Adipocyte (in vitro differentiated cells): ENCODE data around the gene MAP6.

Experiments used
- DNase-seq: peaks from one replicate; pipeline ENCODE4 v3.0.0-alpha.2; 2015; ENCODE audit warnings: low read depth
- H3K27me3 ChIP-seq: replicated peaks from 2 replicates; pipeline ENCODE4 v1.7.0; 2013; ENCODE audit warnings: mild to moderate bottlenecking, low read length, moderate library complexity; ENCODE audit not compliant: control insufficient read depth, insufficient read depth
- H3K36me3 ChIP-seq: 2 replicates; pipeline ENCODE4 v1.7.0; 2013; ENCODE audit warnings: low read length, mild to moderate bottlenecking, moderate library complexity; ENCODE audit not compliant: control insufficient read depth, insufficient read depth, severe bottlenecking
- H3K4me1 ChIP-seq: 2 replicates; pipeline ENCODE4 v1.7.0; 2013; ENCODE audit warnings: mild to moderate bottlenecking, low read length, moderate library complexity; ENCODE audit not compliant: control insufficient read depth, insufficient read depth
- H3K4me3 ChIP-seq: 2 replicates; pipeline ENCODE4 v1.7.0; 2013; ENCODE audit warnings: mild to moderate bottlenecking, low read length, moderate library complexity
- H3K9ac ChIP-seq: 2 replicates; pipeline ENCODE4 v1.7.0; 2013; ENCODE audit warnings: mild to moderate bottlenecking, low read length, moderate library complexity
- H3K9me3 ChIP-seq: 2 replicates; pipeline ENCODE4 v1.7.0; 2013; ENCODE audit warnings: mild to moderate bottlenecking, low read length, moderate library complexity; ENCODE audit not compliant: control insufficient read depth

MAP6 gene

DNA sequence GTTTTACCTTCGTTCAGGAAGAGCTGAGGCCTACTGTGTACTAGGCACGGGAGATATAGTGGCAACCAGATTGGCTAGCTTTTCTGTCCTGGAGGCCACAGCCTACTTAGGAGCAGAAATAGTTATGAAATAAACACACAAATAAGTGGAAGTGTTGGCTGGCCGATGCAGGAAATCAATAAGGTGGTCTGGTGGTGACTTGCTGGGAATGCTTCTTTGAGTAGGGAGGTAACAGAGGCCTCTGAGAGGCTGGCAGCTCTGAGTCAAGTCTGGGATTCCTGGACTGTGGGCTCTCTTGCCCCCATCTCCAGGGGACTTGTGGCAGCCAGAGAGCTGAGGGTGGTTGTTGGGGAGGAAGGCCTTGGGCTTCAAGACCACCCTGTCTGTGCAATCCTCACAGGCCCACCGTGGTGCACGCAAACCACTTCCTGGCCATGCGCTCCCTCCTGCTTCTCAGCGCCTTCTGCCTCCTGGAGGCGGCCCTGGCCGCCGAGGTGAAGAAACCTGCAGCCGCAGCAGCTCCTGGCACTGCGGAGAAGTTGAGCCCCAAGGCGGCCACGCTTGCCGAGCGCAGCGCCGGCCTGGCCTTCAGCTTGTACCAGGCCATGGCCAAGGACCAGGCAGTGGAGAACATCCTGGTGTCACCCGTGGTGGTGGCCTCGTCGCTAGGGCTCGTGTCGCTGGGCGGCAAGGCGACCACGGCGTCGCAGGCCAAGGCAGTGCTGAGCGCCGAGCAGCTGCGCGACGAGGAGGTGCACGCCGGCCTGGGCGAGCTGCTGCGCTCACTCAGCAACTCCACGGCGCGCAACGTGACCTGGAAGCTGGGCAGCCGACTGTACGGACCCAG is 102.7 kb downstream of the MAP6 start:
- Histone ChIP-seq H3K9me3 (no peaks in the 10 kb centered on the region), H3K27me3 (no peaks in the 10 kb centered on the region), H3K9ac (peak overlapping the region; percentile 99), H3K4me1 (peaks cover 51% of the 10 kb centered on the region), H3K36me3 (peaks cover 60% of the 10 kb centered on the region), H3K4me3 (peak overlapping the region; percentile 93)
- DNase-seq = no peak

DNA sequence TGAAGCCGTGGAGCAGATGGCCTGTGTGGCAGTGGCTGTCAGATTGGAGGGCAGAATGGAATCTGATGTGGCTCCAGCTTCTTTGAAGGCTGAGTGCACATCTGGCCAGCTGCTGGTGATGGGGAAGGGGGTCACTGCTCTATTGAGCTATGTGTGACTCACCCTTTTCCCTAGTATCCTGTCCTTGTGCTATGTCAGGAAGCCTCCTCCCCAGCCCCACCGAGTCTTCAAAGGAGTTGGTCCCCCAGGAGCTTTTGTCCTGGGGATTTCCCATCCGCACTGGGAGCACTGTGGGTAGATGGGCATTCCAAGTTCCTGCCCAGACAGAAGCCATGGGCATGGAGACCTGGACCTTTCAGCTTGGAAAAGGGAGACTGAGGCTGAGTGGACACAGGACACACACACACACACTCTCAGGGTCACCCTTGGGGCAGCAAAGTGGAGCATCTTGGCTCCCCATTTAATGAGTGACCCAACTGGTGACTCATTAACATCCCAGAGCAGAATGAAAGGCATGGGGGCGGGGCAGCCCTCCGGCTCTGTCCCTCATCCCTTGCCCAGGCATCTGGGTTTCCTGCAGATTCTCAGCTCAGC is 103.5 kb downstream of the MAP6 start:
- H3K9ac ChIP-seq = peak overlapping the region; percentile 99
- peak; percentile 79 for DNase-seq
- peaks cover 59% of the 10 kb centered on the region for H3K4me1 ChIP-seq
- peak overlapping the region; percentile 93 for H3K4me3 ChIP-seq
- H3K36me3 ChIP-seq = peaks cover 52% of the 10 kb centered on the region
- no peaks in the 10 kb centered on the region for H3K9me3 ChIP-seq
- no peaks in the 10 kb centered on the region for H3K27me3 ChIP-seq

DNA sequence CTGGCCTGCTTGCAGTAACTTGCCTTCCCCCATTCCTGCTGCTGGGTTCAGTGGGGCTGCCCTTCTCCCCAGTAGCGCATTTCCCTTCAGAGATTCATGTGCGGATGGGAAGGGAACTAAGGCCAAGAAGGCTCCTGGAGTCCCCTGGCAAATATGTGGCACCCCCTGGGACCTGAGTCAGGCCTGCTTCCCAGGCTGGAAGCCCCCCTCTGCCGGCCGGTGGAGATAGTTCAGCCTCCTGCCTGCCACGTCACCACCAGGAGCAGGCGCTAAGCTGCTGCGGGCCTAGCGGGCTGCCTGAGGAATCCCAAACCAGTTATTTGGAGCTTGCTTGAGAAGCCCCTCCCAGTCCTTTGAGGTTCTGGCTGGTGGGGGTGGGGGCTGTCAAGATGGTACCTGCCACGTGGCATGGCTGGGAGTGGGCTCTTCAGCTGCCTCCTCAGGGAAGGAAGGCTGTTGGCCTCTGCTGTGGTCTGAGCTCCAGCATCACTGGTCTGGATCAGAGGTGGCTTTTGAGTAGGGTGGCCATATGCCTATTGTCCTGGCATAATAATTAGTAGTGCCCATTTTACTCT is 104.8 kb downstream of the MAP6 start:
- H3K9me3 ChIP-seq = no peaks in the 10 kb centered on the region
- peak; percentile 94 for DNase-seq
- peaks cover 71% of the 10 kb centered on the region for H3K4me1 ChIP-seq
- H3K36me3 ChIP-seq = peaks cover 40% of the 10 kb centered on the region
- H3K4me3 ChIP-seq = peak overlapping the region; percentile 93
- peak overlapping the region; percentile 99 for H3K9ac ChIP-seq
- H3K27me3 ChIP-seq = no peaks in the 10 kb centered on the region

DNA sequence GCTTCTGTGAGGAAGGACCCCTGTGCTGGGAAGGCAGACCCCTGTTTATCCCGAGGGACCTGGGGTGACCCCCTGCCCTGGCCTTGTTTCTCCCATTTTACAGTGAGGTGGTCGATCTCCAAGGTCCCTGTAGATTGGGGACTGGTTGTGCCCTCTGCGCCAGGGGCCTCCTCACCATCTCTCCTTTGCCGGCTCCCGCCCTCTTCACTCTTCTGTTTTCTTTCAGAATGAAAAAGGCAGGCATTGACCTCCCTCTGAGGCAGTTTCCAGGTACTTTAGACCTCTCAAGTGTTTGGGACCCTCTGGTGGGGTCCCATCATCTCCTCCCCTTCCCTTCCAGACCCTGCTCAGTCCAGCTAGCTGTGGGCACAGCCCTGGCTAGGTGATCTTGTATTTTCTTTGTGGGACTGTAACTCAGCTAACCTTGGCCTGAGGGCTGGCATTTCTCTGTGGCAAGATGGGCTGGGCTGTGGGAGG is 105.3 kb downstream of the MAP6 start:
- Histone ChIP-seq H3K27me3 (no peaks in the 10 kb centered on the region), H3K9me3 (no peaks in the 10 kb centered on the region), H3K4me3 (peak overlapping the region; percentile 93), H3K4me1 (peaks cover 71% of the 10 kb centered on the region), H3K9ac (peak overlapping the region; percentile 99), H3K36me3 (peaks cover 35% of the 10 kb centered on the region)
- no peak for DNase-seq

DNA sequence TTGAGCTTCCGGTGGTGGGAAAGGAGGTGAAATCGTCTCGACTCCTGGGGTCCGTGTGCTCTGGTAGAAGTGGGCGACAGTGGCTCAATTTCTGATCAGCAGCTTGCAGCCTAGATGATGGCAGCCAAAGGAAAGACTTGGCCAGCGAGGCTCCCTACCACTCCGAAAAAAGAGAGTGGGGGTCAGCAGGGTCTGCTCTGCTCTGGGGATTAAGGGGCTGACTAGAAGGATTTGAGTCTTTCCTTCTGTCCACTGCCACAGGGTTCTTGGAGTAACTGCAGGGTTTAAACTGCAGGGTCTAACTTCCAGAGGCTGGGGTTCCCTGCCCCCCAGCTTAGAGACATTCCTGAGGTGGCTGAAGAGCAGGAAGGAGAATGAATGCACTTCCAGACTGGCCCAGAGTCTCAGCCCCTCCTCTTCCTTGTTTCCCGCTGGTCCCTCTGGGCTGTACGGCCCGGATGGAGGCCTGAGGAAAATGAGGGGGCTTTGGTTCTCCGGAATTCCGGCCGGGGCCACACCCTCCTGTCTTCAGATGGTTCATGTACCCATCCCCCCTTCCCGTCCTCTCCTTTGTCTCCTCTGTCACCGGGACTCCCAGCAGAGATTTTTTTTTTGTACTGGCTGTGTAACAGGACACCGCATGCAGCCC is 105.9 kb downstream of the MAP6 start:
- Histone ChIP-seq H3K4me3 (peak overlapping the region; percentile 93), H3K9me3 (no peaks in the 10 kb centered on the region), H3K9ac (peak overlapping the region; percentile 99), H3K4me1 (peaks cover 70% of the 10 kb centered on the region), H3K27me3 (no peaks in the 10 kb centered on the region), H3K36me3 (peaks cover 29% of the 10 kb centered on the region)
- peak; percentile 63 for DNase-seq

DNA sequence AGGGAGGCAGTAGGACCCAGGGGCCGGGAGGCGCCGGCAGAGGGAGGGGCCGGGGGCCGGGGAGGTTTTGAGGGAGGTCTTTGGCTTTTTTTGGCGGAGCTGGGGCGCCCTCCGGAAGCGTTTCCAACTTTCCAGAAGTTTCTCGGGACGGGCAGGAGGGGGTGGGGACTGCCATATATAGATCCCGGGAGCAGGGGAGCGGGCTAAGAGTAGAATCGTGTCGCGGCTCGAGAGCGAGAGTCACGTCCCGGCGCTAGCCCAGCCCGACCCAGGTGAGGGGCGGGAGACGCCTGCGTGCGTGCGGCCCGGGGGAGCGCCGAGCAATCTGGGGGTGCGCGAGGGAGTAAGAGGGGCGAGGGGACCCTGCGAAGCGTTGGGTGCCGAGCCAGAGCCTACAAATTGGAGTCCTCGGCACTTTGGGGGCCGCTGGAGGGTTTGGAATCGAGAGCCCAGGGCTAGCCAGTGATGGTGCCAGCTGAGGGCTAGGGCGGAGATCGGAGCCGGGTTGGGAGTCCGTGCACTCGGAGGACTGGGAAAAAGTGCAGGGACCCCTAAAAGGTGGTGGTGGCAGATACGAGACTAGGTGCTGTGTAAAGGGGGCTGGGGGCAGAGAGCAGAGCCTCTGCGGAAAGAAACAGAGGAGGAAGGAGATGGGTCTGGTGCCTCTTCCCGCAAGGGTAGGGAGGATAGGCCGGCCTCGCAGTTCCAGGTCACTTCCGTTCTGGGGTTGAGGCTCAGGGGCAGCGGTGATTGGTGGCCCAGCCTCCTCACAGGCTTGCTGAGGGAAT is 106.6 kb downstream of the MAP6 start, which contains the start of gene SERPINH1:
Gene SERPINH1, plus strand, starts transcription at position 206 of the 788 bp plus-strand sequence. CDS start 4,097 bp downstream, outside the sequence.
- peaks cover 70% of the 10 kb centered on the region for H3K4me1 ChIP-seq
- H3K9ac ChIP-seq = peak within 1 kb of the TSS; percentile 99
- H3K9me3 ChIP-seq = no peaks in the 10 kb centered on the region
- DNase-seq = peak; percentile 93
- H3K4me3 ChIP-seq = peak within 1 kb of the TSS; percentile 93
- peaks cover 22% of the 10 kb centered on the region for H3K36me3 ChIP-seq
- H3K27me3 ChIP-seq = no peaks in the 10 kb centered on the region

DNA sequence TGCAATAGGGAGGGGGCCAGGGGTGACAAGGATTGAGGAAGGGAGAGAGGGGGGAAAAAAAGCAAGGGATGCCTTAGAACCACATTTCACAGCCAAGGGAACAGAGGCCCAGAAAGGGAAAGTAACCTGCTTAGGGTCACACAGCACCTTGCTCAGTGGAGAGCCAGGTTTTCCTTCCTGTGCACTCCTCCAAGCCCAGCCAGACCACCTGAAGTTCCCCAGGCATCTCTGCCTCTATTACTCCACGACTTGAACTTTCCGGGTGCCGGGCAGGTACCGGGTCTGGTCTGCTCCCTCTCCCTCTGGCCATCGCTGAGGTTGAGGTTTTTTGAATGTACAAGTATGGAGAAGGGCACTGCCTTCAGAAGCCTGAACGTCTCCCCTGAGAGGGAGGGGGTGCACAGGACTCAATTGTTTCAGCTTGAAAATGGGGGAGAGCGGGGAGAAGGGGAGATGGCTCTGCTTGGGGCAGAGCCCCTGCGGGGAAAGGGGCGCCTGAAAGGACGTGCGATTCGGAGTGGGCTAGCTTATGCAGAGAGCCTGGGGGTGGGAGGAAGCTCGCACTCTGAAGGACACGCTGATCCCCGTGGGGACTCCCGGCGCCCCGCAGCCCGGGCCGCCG is 107.3 kb downstream of the MAP6 start:
- H3K4me3 ChIP-seq = peak overlapping the region; percentile 93
- peaks cover 71% of the 10 kb centered on the region for H3K4me1 ChIP-seq
- H3K36me3 ChIP-seq = peaks cover 15% of the 10 kb centered on the region
- DNase-seq = no peak
- no peaks in the 10 kb centered on the region for H3K27me3 ChIP-seq
- H3K9ac ChIP-seq = peak overlapping the region; percentile 99
- no peaks in the 10 kb centered on the region for H3K9me3 ChIP-seq

DNA sequence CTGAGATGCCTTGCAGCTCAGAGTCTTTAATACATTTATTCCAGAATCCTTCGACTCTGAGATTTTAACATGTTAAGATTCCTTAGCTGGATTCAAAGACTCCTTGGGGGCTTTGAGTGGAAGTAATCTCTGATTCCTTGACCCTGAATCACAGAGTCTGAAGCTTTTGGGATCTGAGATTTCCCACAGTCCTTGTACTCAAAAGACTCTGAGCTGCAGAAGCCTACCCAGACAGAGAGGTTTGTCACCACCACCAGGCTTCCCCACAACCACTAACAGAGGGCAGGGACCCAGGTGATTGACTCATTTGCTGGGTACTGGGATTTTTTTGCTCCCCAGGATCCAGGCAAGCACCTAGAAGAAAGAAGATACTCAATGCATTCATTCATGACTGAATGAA is 108.2 kb downstream of the MAP6 start:
- Histone ChIP-seq H3K27me3 (no peaks in the 10 kb centered on the region), H3K9ac (peak overlapping the region; percentile 99), H3K9me3 (no peaks in the 10 kb centered on the region), H3K4me3 (peak overlapping the region; percentile 93), H3K36me3 (peaks cover 7% of the 10 kb centered on the region), H3K4me1 (peaks cover 72% of the 10 kb centered on the region)
- DNase-seq = peak; percentile 56

DNA sequence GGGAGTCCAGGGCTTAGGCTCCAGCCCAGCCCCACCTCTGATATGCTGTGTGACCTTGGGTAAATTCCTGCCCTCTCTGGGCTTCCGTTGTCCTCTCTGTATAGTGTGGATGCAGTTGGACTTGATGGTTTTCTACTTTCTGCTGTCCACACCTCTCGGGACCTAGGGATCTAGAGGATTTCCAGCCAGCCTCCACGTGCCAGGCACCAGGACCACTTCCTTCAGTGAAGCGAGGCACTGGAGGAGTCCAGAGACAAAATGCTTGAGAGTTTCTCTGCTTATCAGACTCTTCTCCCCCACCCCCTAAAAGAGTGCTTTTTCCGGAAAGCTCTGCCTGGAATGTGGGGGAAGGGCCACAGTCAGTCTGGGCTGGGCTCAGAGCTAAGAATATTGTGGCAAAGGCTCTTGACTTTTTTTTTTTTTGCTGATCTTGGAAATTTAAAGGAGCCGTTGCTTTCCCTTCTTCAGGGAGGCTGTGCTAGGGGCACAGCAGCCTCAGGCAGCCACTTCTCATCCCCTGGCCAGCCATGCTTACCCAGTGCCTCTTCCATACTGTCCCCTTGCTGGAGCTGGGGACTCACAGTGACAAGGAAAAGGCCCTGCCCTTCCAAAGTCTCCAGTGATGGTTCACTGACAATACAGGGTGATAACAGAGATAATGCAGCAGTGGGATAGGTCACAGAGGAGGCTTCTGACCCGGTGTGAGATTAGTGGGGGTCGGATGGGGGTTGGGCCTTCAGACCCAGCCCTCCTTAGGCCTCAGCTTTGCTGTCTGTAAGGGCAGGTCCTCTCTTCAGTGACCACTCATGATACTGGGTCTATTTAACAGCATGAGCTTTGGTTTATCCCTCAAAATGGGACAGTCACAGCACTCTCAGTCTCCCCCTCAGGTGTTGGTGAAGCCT is 109.6 kb downstream of the MAP6 start:
- Histone ChIP-seq H3K27me3 (no peaks in the 10 kb centered on the region), H3K9ac (peak overlapping the region; percentile 99), H3K4me1 (peaks cover 70% of the 10 kb centered on the region), H3K4me3 (peak overlapping the region; percentile 70), H3K9me3 (no peaks in the 10 kb centered on the region), H3K36me3 (no peaks in the 10 kb centered on the region)
- DNase-seq = peak; percentile 83
